RWPE2 (cell line): ENCODE data around the gene PDCD2.
"Not testable (repeated sequence)": the region's sequence is repeated elsewhere in the genome, so short reads cannot be mapped to it uniquely, and the experiment has no call there.

Experiments
- ATAC-seq: fragments of 200-7000 bp; cut with Tn5 transposase; 3 replicates; pipeline ENCODE4 v1.9.1; 2021; ENCODE audit warnings: low read depth
- DNase-seq: peaks from one replicate; pipeline ENCODE4 v3.0.0-alpha.2; 2020; ENCODE audit warnings: low spot score
- H3K27ac ChIP-seq: fragments of 450-650 bp; 2 replicates; pipeline ENCODE4 v1.5.1; 2017; ENCODE audit warnings: mild to moderate bottlenecking; ENCODE audit not compliant: poor library complexity, severe bottlenecking
- H3K27me3 ChIP-seq: fragments of 250-450 bp; sonication (Bioruptor Pico); 2 replicates; pipeline ENCODE4 v1.5.1; 2021; ENCODE audit warnings: mild to moderate bottlenecking, moderate library complexity; ENCODE audit not compliant: insufficient read depth, poor library complexity, severe bottlenecking
- H3K36me3 ChIP-seq: fragments of 250-450 bp; sonication (Bioruptor Pico); 2 replicates; pipeline ENCODE4 v1.5.1; 2020; ENCODE audit warnings: low read depth, mild to moderate bottlenecking, moderate library complexity
- H3K4me1 ChIP-seq: fragments of 250-450 bp; sonication (Bioruptor Pico); 2 replicates; pipeline ENCODE4 v1.5.1; 2021; ENCODE audit warnings: mild to moderate bottlenecking, moderate library complexity; ENCODE audit not compliant: insufficient read depth, poor library complexity, severe bottlenecking
- H3K4me3 ChIP-seq: fragments of 250-450 bp; sonication (Bioruptor Pico); 2 replicates; pipeline ENCODE4 v1.5.1; 2021; ENCODE audit warnings: mild to moderate bottlenecking, moderate library complexity; ENCODE audit not compliant: severe bottlenecking
- H3K9me3 ChIP-seq: fragments of 250-450 bp; sonication (Bioruptor Pico); 2 replicates; pipeline ENCODE4 v1.5.1; 2021; ENCODE audit warnings: mild to moderate bottlenecking, moderate library complexity; ENCODE audit not compliant: severe bottlenecking
- CTCF ChIP-seq: fragments of 450-650 bp; IDR thresholded peaks from one replicate; pipeline ENCODE4 v1.5.1; 2017; ENCODE audit warnings: mild to moderate bottlenecking, moderate library complexity; ENCODE audit not compliant: poor library complexity, severe bottlenecking

The PDCD2 gene

GRCh38 chr6:170584181-170584953 lies at the start of gene PDCD2:
Gene PDCD2, minus strand, starts transcription at chr6:170584637. Its CDS starts 56 bp downstream, at chr6:170584581.
- ATAC-seq (peak; percentile 97), DNase-seq (peak; percentile 93)
- Histone ChIP-seq H3K9me3 (no peaks in the 10 kb centered on the region), H3K4me3 (peak within 1 kb of the TSS; percentile 93), H3K4me1 (peaks cover 6% of the 10 kb centered on the region), H3K27me3 (no peaks in the 10 kb centered on the region), H3K36me3 (peaks cover 34% of the 10 kb centered on the region), H3K27ac (peak within 1 kb of the TSS; percentile 60)
- TF ChIP-seq CTCF, result no peak

GRCh38 chr6:170616020-170616554 lies 31.6 kb upstream of the PDCD2 start:
- H3K27me3 ChIP-seq, H3K36me3 ChIP-seq, H3K4me3 ChIP-seq, H3K9me3 ChIP-seq, ATAC-seq, H3K4me1 ChIP-seq, DNase-seq, H3K27ac ChIP-seq: not testable (repeated sequence)

- not testable (repeated sequence) for H3K9me3 ChIP-seq, H3K4me1 ChIP-seq, DNase-seq, H3K27ac ChIP-seq, H3K4me3 ChIP-seq, H3K36me3 ChIP-seq
- peak; percentile 70 for ATAC-seq
- H3K27me3 ChIP-seq, result peaks cover 15% of the 10 kb centered on the region
These were observed 27.9 kb upstream of the PDCD2 start for GRCh38 chr6:170612256-170612804.

- H3K36me3 ChIP-seq, H3K4me3 ChIP-seq, DNase-seq, ATAC-seq, H3K9me3 ChIP-seq, H3K4me1 ChIP-seq, H3K27ac ChIP-seq: not testable (repeated sequence)
- peaks cover 25% of the 10 kb centered on the region for H3K27me3 ChIP-seq
These were observed 24.8 kb upstream of the PDCD2 start for GRCh38 chr6:170609225-170609624.

GRCh38 chr6:170605574-170606259 lies 21.3 kb upstream of the PDCD2 start:
- H3K27ac ChIP-seq, result no peak overlapping the region
- no peak for TF ChIP-seq CTCF
- H3K9me3 ChIP-seq, result no peaks in the 10 kb centered on the region
- H3K4me3 ChIP-seq, result no peak overlapping the region
- H3K4me1 ChIP-seq, result no peaks in the 10 kb centered on the region
- H3K36me3 ChIP-seq, result no peaks in the 10 kb centered on the region
- peaks cover 38% of the 10 kb centered on the region for H3K27me3 ChIP-seq
- DNase-seq (no peak), ATAC-seq (no peak)

GRCh38 chr6:170597278-170597677 lies 12.8 kb upstream of the PDCD2 start:
- no peak for TF ChIP-seq CTCF
- H3K36me3 ChIP-seq, result no peaks in the 10 kb centered on the region
- ATAC-seq, result no peak
- peaks cover under 1% of the 10 kb centered on the region for H3K9me3 ChIP-seq
- DNase-seq, result no peak
- no peak overlapping the region for H3K4me3 ChIP-seq
- no peaks in the 10 kb centered on the region for H3K4me1 ChIP-seq
- peaks cover 36% of the 10 kb centered on the region for H3K27me3 ChIP-seq
- H3K27ac ChIP-seq, result no peak overlapping the region
